ENCODE results near the gene IFFO2. TPM values are rescaled to one million over a fixed set of nuclear protein-coding genes. Genes with fewer than 3 reads are reported as not detected.

IFFO2 gene
- total RNA-seq, 2 experiments from 2014 or later: 21.6 to 21.8 TPM

GRCh38 chr1:18945401-18945849 is 11.1 kb downstream of the IFFO2 start:
- no peak for ATAC-seq (ENCODE audit: low read depth)
- no peak for DNase-seq
- H3K9me3 Mint-ChIP-seq: no peaks in the 10 kb centered on the region
- H3K27me3 Mint-ChIP-seq: no peaks in the 10 kb centered on the region
- H3K36me3 Mint-ChIP-seq: peaks cover 2% of the 10 kb centered on the region
- H3K4me1 Mint-ChIP-seq: peaks cover 34% of the 10 kb centered on the region
- H3K4me3 Mint-ChIP-seq: no peak overlapping the region
- POLR2A ChIA-PET: interaction anchor here (4.1 kb wide), 1 partner anchor 18 kb away, joined by 22 read pairs; no protein-coding TSS in a partner anchor
- no peak overlapping the region for H3K27ac Mint-ChIP-seq

- POLR2A ChIA-PET: interaction anchor here (4.1 kb wide), 1 partner anchor 17 kb away, joined by 22 read pairs; no protein-coding TSS in a partner anchor
- Mint-ChIP-seq H3K36me3 (peaks cover 2% of the 10 kb centered on the region), H3K4me3 (no peak overlapping the region), H3K4me1 (peaks cover 28% of the 10 kb centered on the region), H3K9me3 (no peaks in the 10 kb centered on the region), H3K27me3 (no peaks in the 10 kb centered on the region), H3K27ac (peak overlapping the region; percentile 26)
- no peak for ATAC-seq (ENCODE audit: low read depth)
- DNase-seq: no peak
Observed at GRCh38 chr1:18944810-18945209, 11.7 kb downstream of the IFFO2 start.

- H3K4me1 Mint-ChIP-seq: peaks cover 21% of the 10 kb centered on the region
- no peaks in the 10 kb centered on the region for H3K9me3 Mint-ChIP-seq
- H3K4me3 Mint-ChIP-seq: no peak overlapping the region
- no peak overlapping the region for H3K27ac Mint-ChIP-seq
- H3K36me3 Mint-ChIP-seq: no peaks in the 10 kb centered on the region
- POLR2A ChIA-PET: interaction anchor here (4.1 kb wide), 1 partner anchor 17 kb away, joined by 22 read pairs; no protein-coding TSS in a partner anchor
- ATAC-seq (ENCODE audit: low read depth) (no peak), DNase-seq (no peak)
- no peaks in the 10 kb centered on the region for H3K27me3 Mint-ChIP-seq
Observed at GRCh38 chr1:18943914-18944572, 12.4 kb downstream of the IFFO2 start.

GRCh38 chr1:18943162-18943561 is 13.3 kb downstream of the IFFO2 start:
- Mint-ChIP-seq H3K27me3 (no peaks in the 10 kb centered on the region), H3K27ac (no peak overlapping the region), H3K4me1 (peaks cover 12% of the 10 kb centered on the region), H3K36me3 (no peaks in the 10 kb centered on the region), H3K4me3 (no peak overlapping the region), H3K9me3 (no peaks in the 10 kb centered on the region)
- DNase-seq (no peak), ATAC-seq (ENCODE audit: low read depth) (no peak)
- POLR2A ChIA-PET: interaction anchor here (4.1 kb wide), 1 partner anchor 16 kb away, joined by 22 read pairs; no protein-coding TSS in a partner anchor

- no peak overlapping the region for H3K27ac Mint-ChIP-seq
- DNase-seq (no peak), ATAC-seq (ENCODE audit: low read depth) (no peak)
- H3K9me3 Mint-ChIP-seq: no peaks in the 10 kb centered on the region
- POLR2A ChIA-PET: no interaction called here
- no peaks in the 10 kb centered on the region for H3K27me3 Mint-ChIP-seq
- H3K4me1 Mint-ChIP-seq: peaks cover 9% of the 10 kb centered on the region
- no peak overlapping the region for H3K4me3 Mint-ChIP-seq
- H3K36me3 Mint-ChIP-seq: no peaks in the 10 kb centered on the region
Observed at GRCh38 chr1:18942340-18942739, 14.1 kb downstream of the IFFO2 start.

- ATAC-seq (ENCODE audit: low read depth) (no peak), DNase-seq (no peak)
- H3K27ac Mint-ChIP-seq: no peak overlapping the region
- no peaks in the 10 kb centered on the region for H3K27me3 Mint-ChIP-seq
- H3K4me3 Mint-ChIP-seq: no peak overlapping the region
- no peaks in the 10 kb centered on the region for H3K9me3 Mint-ChIP-seq
- H3K4me1 Mint-ChIP-seq: peaks cover 6% of the 10 kb centered on the region
- POLR2A ChIA-PET: interaction anchor here (1.1 kb wide), 1 partner anchor 14 kb away, joined by 3 read pairs; no protein-coding TSS in a partner anchor
- no peaks in the 10 kb centered on the region for H3K36me3 Mint-ChIP-seq
Observed at GRCh38 chr1:18941221-18942141, 15.0 kb downstream of the IFFO2 start.

- H3K4me1 Mint-ChIP-seq: peaks cover 8% of the 10 kb centered on the region
- H3K27me3 Mint-ChIP-seq: no peaks in the 10 kb centered on the region
- H3K4me3 Mint-ChIP-seq: no peak overlapping the region
- H3K27ac Mint-ChIP-seq: no peak overlapping the region
- ATAC-seq (ENCODE audit: low read depth) (no peak), DNase-seq (no peak)
- POLR2A ChIA-PET: interaction anchor here (1.1 to 1.3 kb wide), 2 partner anchors 13 to 14 kb away, joined by 3 read pairs; no protein-coding TSS in a partner anchor
- H3K36me3 Mint-ChIP-seq: no peaks in the 10 kb centered on the region
- H3K9me3 Mint-ChIP-seq: no peaks in the 10 kb centered on the region
Observed at GRCh38 chr1:18940303-18941020, 16.0 kb downstream of the IFFO2 start.

GRCh38 chr1:18939398-18940302 is 16.8 kb downstream of the IFFO2 start:
- Mint-ChIP-seq H3K27ac (no peak overlapping the region), H3K36me3 (no peaks in the 10 kb centered on the region), H3K9me3 (no peaks in the 10 kb centered on the region), H3K4me1 (peaks cover 9% of the 10 kb centered on the region), H3K4me3 (no peak overlapping the region), H3K27me3 (no peaks in the 10 kb centered on the region)
- ATAC-seq (ENCODE audit: low read depth) (no peak), DNase-seq (no peak)
- POLR2A ChIA-PET: interaction anchor here (1.3 kb wide), 1 partner anchor 13 kb away, joined by 3 read pairs; no protein-coding TSS in a partner anchor

- no peak overlapping the region for H3K4me3 Mint-ChIP-seq
- POLR2A ChIA-PET: interaction anchor here (1.2 kb wide), 1 partner anchor 10 kb away, joined by 4 read pairs; no protein-coding TSS in a partner anchor
- no peaks in the 10 kb centered on the region for H3K9me3 Mint-ChIP-seq
- H3K27me3 Mint-ChIP-seq: no peaks in the 10 kb centered on the region
- H3K4me1 Mint-ChIP-seq: peaks cover 12% of the 10 kb centered on the region
- no peaks in the 10 kb centered on the region for H3K36me3 Mint-ChIP-seq
- no peak overlapping the region for H3K27ac Mint-ChIP-seq
- DNase-seq: no peak
- ATAC-seq (ENCODE audit: low read depth): no peak
Observed at GRCh38 chr1:18938707-18939070, 17.8 kb downstream of the IFFO2 start.

GRCh38 chr1:18938008-18938706 is 18.3 kb downstream of the IFFO2 start:
- no peak overlapping the region for H3K4me3 Mint-ChIP-seq
- POLR2A ChIA-PET: interaction anchor here (1.2 kb wide), 1 partner anchor 11 kb away, joined by 4 read pairs; no protein-coding TSS in a partner anchor
- H3K27me3 Mint-ChIP-seq: no peaks in the 10 kb centered on the region
- H3K36me3 Mint-ChIP-seq: no peaks in the 10 kb centered on the region
- H3K27ac Mint-ChIP-seq: no peak overlapping the region
- peaks cover 13% of the 10 kb centered on the region for H3K4me1 Mint-ChIP-seq
- ATAC-seq (ENCODE audit: low read depth) (no peak), DNase-seq (no peak)
- H3K9me3 Mint-ChIP-seq: no peaks in the 10 kb centered on the region

- ATAC-seq (ENCODE audit: low read depth): no peak
- Mint-ChIP-seq H3K4me3 (no peak overlapping the region), H3K27ac (no peak overlapping the region), H3K36me3 (no peaks in the 10 kb centered on the region), H3K9me3 (no peaks in the 10 kb centered on the region), H3K27me3 (no peaks in the 10 kb centered on the region), H3K4me1 (peaks cover 13% of the 10 kb centered on the region)
- POLR2A ChIA-PET: interaction anchor here (0.5 to 1.2 kb wide), 3 partner anchors 11 to 839 kb away, joined by 3 to 4 read pairs (median 4); no protein-coding TSS in a partner anchor
- DNase-seq: no peak
Observed at GRCh38 chr1:18937539-18937938, 18.9 kb downstream of the IFFO2 start.

Measured in activated naive CD8-positive, alpha-beta T cell treated with anti-CD3 and anti-CD28 coated beads, Interleukin-2, amount 10 ng/mL, durations not matched to agents 7 days and 5 days (primary cell).